ENCODE data around the gene RORB. TPM values are rescaled to one million over a fixed set of nuclear protein-coding genes. Genes with fewer than 3 reads are reported as not detected.

The RORB gene
- total RNA-seq, 1 donor from 2014 or later = 3.4 TPM

- no peak for DNase-seq
- Histone ChIP-seq H3K36me3 (no peaks in the 10 kb centered on the region), H3K9me3 (no peaks in the 10 kb centered on the region), H3K4me1 (peaks cover 34% of the 10 kb centered on the region), H3K4me3 (no peak overlapping the region), H3K27ac (no peak overlapping the region), H3K27me3 (ENCODE audit: low read depth) (peaks cover 41% of the 10 kb centered on the region)
- intact Hi-C loops (cut with DNase I) = no loop called here
- no peak for ATAC-seq
- no peak for TF ChIP-seq CTCF (IDR thresholded peaks at IDR 0.05)
These were observed 4.4 kb downstream of the RORB start for GRCh38 chr9:74501570-74501969.

GRCh38 chr9:74503219-74503618 is 6.1 kb downstream of the RORB start:
- TF ChIP-seq CTCF (IDR thresholded peaks at IDR 0.05) = no peak
- Histone ChIP-seq H3K36me3 (no peaks in the 10 kb centered on the region), H3K27me3 (ENCODE audit: low read depth) (peaks cover 31% of the 10 kb centered on the region), H3K27ac (no peak overlapping the region), H3K9me3 (no peaks in the 10 kb centered on the region), H3K4me1 (peaks cover 21% of the 10 kb centered on the region), H3K4me3 (no peak overlapping the region)
- ATAC-seq (no peak), DNase-seq (no peak)
- intact Hi-C loops (cut with DNase I) = no loop called here

GRCh38 chr9:74503666-74504065 is 6.5 kb downstream of the RORB start:
- no peaks in the 10 kb centered on the region for H3K9me3 ChIP-seq
- no peak overlapping the region for H3K4me3 ChIP-seq
- H3K27me3 ChIP-seq (ENCODE audit: low read depth) = peaks cover 26% of the 10 kb centered on the region
- no peaks in the 10 kb centered on the region for H3K36me3 ChIP-seq
- DNase-seq (no peak), ATAC-seq (no peak)
- no peak for TF ChIP-seq CTCF (IDR thresholded peaks at IDR 0.05)
- H3K4me1 ChIP-seq = peaks cover 16% of the 10 kb centered on the region
- intact Hi-C loops (cut with DNase I) = no loop called here
- no peak overlapping the region for H3K27ac ChIP-seq

- H3K4me1 ChIP-seq = no peaks in the 10 kb centered on the region
- DNase-seq (no peak), ATAC-seq (no peak)
- TF ChIP-seq CTCF (IDR thresholded peaks at IDR 0.05) = no peak
- H3K27ac ChIP-seq = no peak overlapping the region
- H3K36me3 ChIP-seq = no peaks in the 10 kb centered on the region
- H3K27me3 ChIP-seq (ENCODE audit: low read depth) = no peaks in the 10 kb centered on the region
- H3K4me3 ChIP-seq = no peak overlapping the region
- intact Hi-C loops (cut with DNase I) = no loop called here
- no peaks in the 10 kb centered on the region for H3K9me3 ChIP-seq
These were observed 14.2 kb downstream of the RORB start for GRCh38 chr9:74511333-74511732.

GRCh38 chr9:74512416-74512815 is 15.3 kb downstream of the RORB start:
- Histone ChIP-seq H3K36me3 (no peaks in the 10 kb centered on the region), H3K4me1 (no peaks in the 10 kb centered on the region), H3K27me3 (ENCODE audit: low read depth) (no peaks in the 10 kb centered on the region), H3K27ac (no peak overlapping the region), H3K4me3 (no peak overlapping the region), H3K9me3 (no peaks in the 10 kb centered on the region)
- intact Hi-C loops (cut with DNase I) = no loop called here
- TF ChIP-seq CTCF (IDR thresholded peaks at IDR 0.05) = no peak
- ATAC-seq (no peak), DNase-seq (no peak)

GRCh38 chr9:74513221-74513620 is 16.1 kb downstream of the RORB start:
- H3K27me3 ChIP-seq (ENCODE audit: low read depth) = no peaks in the 10 kb centered on the region
- H3K27ac ChIP-seq = no peak overlapping the region
- H3K4me1 ChIP-seq = no peaks in the 10 kb centered on the region
- no peaks in the 10 kb centered on the region for H3K9me3 ChIP-seq
- H3K36me3 ChIP-seq = no peaks in the 10 kb centered on the region
- TF ChIP-seq CTCF (IDR thresholded peaks at IDR 0.05) = no peak
- intact Hi-C loops (cut with DNase I) = no loop called here
- DNase-seq (no peak), ATAC-seq (no peak)
- no peak overlapping the region for H3K4me3 ChIP-seq
